ENCODE data around the gene C2CD3.
"Not testable (repeated sequence)": the region's sequence is repeated elsewhere in the genome, so short reads cannot be mapped to it uniquely, and the experiment has no call there.

The C2CD3 gene

DNA sequence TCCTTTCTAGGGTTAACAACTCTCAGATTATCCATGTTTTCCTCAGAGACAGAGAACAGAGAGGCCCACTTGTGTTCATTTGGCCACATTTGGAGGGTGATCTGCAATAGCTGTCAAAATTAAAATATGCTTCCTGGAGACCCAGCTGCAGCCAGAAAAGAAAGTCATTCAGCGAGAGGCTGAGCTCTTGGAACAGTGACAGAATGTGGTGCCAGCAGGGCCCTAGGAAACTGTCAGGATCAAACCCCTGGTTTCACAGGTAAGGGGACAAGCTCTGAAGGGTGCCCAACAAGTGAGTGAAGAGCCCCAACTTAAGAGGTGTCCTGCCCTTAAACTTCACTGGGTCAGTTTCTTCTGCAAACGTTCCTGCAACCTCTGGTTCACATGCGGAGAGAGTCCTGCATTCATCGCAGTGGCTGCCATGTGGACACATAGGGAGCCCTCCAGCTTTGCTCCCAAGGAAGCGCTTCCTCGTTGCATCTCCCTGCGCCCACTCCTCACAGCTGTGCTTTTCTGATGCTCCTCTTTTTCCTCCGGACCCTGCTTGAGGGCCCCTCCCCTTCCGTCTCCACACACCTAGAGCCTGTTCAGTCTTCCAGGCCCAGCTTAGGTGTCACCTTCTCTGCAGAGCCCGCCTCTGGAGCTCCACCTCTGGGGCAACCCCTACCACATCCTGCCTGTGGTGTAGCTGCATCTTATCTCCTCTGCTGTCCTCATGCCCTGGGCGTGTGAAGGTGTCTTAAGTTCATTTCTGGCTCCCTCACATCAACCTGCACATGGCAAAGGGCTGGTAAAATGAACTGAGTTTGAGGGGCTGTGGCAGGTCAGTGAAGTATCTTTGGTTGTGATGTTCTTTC lies 165.8 kb downstream of the C2CD3 start:
- DNase-seq (ENCODE audit: low spot score) = no peak

DNA sequence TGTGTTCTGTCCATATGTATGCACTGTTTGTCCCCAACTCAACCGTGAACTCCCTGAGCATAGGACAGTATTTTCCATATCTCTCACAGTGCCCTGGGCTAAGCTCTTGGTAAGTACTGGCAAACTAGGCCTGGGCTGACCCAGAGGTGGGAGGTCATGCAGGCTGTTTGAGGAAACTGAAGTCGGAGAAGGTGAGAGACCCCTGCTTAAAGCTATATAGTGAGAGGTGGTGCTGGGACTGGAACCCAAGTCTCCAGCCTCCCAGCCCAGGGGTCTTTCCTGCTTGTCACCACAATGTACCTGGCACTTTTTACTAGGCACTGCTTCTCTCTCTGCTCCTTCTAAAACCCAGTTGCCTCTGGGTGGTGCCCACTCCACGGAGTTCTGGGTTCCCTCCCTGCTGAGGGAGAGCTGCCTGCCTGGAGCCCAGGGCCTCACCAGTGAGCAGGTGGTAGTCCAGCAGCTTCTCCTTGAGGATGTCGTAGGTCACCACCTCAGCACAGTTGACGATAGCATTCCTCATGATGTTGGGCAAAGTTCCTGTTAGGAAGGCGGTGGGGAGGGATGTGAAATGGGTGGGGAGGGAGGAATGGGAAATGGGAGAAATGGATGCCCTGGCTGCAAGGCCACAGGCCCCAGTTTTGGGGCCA lies 166.6 kb downstream of the C2CD3 start:
- DNase-seq (ENCODE audit: low spot score) = no peak

- no peak for DNase-seq (ENCODE audit: low spot score)
Observed at GRCh38 chr11:74002832-74003231, 168.0 kb downstream of the C2CD3 start.

DNA sequence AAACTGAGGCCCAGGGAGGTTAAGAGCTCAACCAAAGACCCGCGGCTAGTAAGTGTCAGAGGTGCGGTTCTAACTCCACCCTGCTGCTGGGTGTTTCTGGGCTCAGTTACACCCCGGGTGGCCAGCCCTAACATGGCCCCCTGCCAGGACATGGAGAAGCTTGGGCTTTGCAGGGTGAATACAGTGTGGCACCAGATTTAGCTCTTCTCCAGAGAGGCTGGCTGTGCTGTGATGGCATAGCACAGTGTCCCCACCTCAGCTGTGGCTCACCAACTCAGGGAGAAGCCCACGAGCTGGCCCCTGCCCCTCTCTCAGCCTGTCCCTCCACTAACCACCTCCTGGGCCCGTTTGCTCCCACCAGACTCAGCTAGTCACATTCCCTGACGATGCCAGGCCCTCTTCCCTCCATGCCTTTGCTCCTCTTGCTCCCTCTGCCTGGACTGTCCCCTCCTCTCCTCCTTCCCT lies 168.9 kb downstream of the C2CD3 start:
- no peak for DNase-seq (ENCODE audit: low spot score)

GRCh38 chr11:74000307-74001133 lies 170.3 kb downstream of the C2CD3 start:
- no peak for DNase-seq (ENCODE audit: low spot score)

GRCh38 chr11:73999581-74000306 lies 171.1 kb downstream of the C2CD3 start:
- DNase-seq (ENCODE audit: low spot score) = no peak

DNA sequence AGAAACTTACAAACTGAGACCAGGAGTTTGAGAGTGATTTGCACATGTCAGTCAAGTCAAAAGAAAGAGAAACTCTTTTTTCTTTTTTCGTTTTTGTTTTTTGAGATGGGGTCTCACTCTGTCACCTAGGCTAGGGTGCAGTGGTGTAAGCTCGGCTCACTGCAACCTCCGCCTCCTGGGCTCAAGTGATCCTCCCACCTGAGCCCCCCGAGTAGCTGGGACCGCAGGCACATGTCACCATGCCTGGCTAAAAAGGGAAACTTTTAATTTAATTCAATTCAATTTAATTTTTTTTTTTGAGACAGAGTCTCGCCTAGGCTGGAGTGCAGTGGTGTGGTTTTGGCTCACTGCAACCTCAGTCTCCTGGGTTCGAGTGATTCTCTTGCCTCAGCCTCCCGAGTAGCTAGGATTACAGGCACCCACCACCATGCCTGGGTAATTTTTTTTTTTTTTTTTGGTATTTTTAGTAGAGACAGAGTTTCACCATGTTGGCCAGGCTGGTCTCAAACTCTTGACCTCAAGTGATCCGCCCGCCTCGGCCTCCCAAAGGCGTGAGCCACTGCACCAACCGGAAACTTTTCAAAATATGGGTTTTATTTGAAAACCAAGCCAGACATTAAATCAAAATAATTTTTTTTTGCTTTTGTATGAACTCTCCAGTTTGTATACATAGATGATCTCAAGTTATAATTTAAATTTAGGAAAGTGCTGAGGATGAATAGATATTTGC lies 171.8 kb downstream of the C2CD3 start:
- DNase-seq (ENCODE audit: low spot score) = no peak

- DNase-seq (ENCODE audit: low spot score) = no peak
Observed at GRCh38 chr11:73997120-73997770, 173.6 kb downstream of the C2CD3 start.

- no peak for DNase-seq (ENCODE audit: low spot score)
Observed at GRCh38 chr11:73996161-73996747, 174.5 kb downstream of the C2CD3 start.

DNA sequence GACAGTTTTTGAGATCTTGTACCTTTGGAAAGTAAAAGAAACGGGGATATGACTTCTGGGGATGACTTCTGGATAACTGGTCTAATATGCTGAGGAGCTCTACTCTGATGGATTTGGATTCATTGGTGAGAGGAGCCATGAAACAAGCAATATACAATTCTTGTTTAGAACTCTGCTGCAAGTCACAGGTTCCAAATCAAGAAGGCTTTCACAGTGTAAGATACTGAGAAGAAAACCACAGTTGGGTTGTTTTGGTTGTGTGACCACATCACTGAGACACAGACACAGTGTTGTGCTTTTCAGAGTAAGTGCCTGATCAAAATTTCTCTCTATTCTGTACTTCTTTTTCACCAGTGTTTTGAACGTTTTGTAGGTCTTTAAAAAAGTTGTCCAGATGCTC lies 175.1 kb downstream of the C2CD3 start:
- no peak for DNase-seq (ENCODE audit: low spot score)

- DNase-seq (ENCODE audit: low spot score) = no peak
Observed at GRCh38 chr11:73995247-73995646, 175.6 kb downstream of the C2CD3 start.

GRCh38 chr11:73991471-73992006 lies 179.3 kb downstream of the C2CD3 start:
- DNase-seq (ENCODE audit: low spot score) = no peak

GRCh38 chr11:73990730-73991129 lies 180.1 kb downstream of the C2CD3 start:
- DNase-seq (ENCODE audit: low spot score) = no peak

- DNase-seq (ENCODE audit: low spot score) = no peak
Observed at GRCh38 chr11:73989156-73989555, 181.6 kb downstream of the C2CD3 start.

- DNase-seq (ENCODE audit: low spot score) = no peak
Observed at GRCh38 chr11:73988227-73988626, 182.6 kb downstream of the C2CD3 start.

- DNase-seq (ENCODE audit: low spot score) = not testable (repeated sequence)
Observed at GRCh38 chr11:73985661-73986060, 185.1 kb downstream of the C2CD3 start.

GRCh38 chr11:73983741-73984538 lies 186.9 kb downstream of the C2CD3 start:
- DNase-seq (ENCODE audit: low spot score) = no peak

- DNase-seq (ENCODE audit: low spot score) = peak; percentile 98
Observed at GRCh38 chr11:73982990-73983740, 187.6 kb downstream of the C2CD3 start.

All from AG08396 (cell line).